Thyroid gland (tissue), 4 donors: ENCODE measurements around the gene MARK3. TPM values are rescaled to one million over a fixed set of nuclear protein-coding genes. Genes with fewer than 3 reads are reported as not detected.

Source experiments
- DNase-seq, 2 donors: peaks; one replicate each; pipeline ENCODE4 v3.0.0-alpha.2; 2019
- H3K27ac ChIP-seq, 3 donors: fragments of 200-600 bp; sonication (generic); 1 replicate in 2 of 3; 2 replicates in 1 of 3; pipeline ENCODE4 v1.5.1; 2016 to 2019; ENCODE audit warnings: mild to moderate bottlenecking in 1 of 3, moderate library complexity in 1 of 3
- H3K27me3 ChIP-seq: fragments of 200-600 bp; sonication (generic); one replicate; pipeline ENCODE4 v1.5.1; 2019
- H3K36me3 ChIP-seq, 2 donors: fragments of 200-600 bp; sonication (generic); one replicate each; pipeline ENCODE4 v1.5.1; 2016 to 2019
- H3K4me1 ChIP-seq, 2 donors: fragments of 200-600 bp; sonication (generic); one replicate each; pipeline ENCODE4 v1.5.1; 2017 to 2019
- H3K4me3 ChIP-seq, 3 donors: fragments of 200-600 bp; sonication (generic); replicated peaks in 1 of 3; 1 replicate in 2 of 3; 2 replicates in 1 of 3; pipeline ENCODE4 v1.5.1; 2016; ENCODE audit warnings: mild to moderate bottlenecking in 1 of 3
- H3K9me3 ChIP-seq: fragments of 200-600 bp; sonication (generic); one replicate; pipeline ENCODE4 v1.5.1; 2017
- POLR2A ChIP-seq, 2 donors: fragments of 450-650 bp; IDR thresholded peaks; one replicate each; pipeline ENCODE4 v1.6.1; 2017; ENCODE audit warnings: antibody characterized with exemption in 2 of 2, mild to moderate bottlenecking in 2 of 2, moderate library complexity in 1 of 2
- WGBS, 2 donors: methylation state at CpG; one replicate each; pipeline ENCODE4 v1.1.5; 2017; 5-methylcytosine and 5-hydroxymethylcytosine counted together
- intact Hi-C: fragments of 100-400 bp; cut with DNase I; formaldehyde crosslinking; loops from one replicate; pipeline ENCODE4 v1.15.1; 2023
- total RNA-seq, 4 donors: library from RNA; depleted of rRNA; stranded (reverse); fragments of >200 nt; gene quantifications; one replicate each; pipeline ENCODE4 v1.2.3, GENCODE V29; 2016
- TF ChIP-seq, protein P1 (sequence below), 6 experiments: fragments of 200-600 bp in 3 of 6; fragments of 450-650 bp in 3 of 6; sonication (generic) in 3 of 6; IDR thresholded peaks; one replicate each; pipeline ENCODE4 v1.5.1; 2016 to 2019; ENCODE audit warnings: antibody characterized with exemption in 6 of 6, mild to moderate bottlenecking in 2 of 6, inconsistent platforms in 1 of 6, moderate library complexity in 1 of 6

Gene MARK3
- total RNA-seq, 4 donors from 2014 or later, result 105 to 164 (median 114) TPM

DNA sequence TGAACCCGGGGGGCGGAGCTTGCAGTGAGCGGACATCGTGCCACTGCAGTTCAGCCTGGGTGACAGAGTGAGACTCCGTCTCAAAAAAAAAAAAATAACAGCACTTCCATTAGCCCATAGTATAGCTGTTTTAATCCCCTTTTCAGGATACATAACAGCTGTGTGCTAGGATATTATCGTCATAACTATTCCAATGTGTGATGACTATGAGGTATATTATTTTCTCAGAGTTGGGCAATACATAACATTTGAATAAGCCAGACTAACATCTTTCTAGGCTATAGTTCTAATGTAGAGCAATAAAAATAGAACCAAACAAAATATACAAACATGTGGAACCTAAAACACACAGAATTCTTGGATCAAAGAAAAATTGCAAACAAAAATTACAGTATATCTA lies 57.1 kb downstream of the MARK3 start:
- Histone ChIP-seq H3K27me3 (no peaks in the 10 kb centered on the region), H3K4me1 (peaks cover 32 to 37% of the 10 kb centered on the region in 2 donors), H3K9me3 (no peaks in the 10 kb centered on the region), H3K4me3 (no peak overlapping the region), H3K27ac (peak overlapping the region in 2 of 3 donors; percentile 8 to 14), H3K36me3 (no peaks in the 10 kb centered on the region)
- TF ChIP-seq, protein P1, sequence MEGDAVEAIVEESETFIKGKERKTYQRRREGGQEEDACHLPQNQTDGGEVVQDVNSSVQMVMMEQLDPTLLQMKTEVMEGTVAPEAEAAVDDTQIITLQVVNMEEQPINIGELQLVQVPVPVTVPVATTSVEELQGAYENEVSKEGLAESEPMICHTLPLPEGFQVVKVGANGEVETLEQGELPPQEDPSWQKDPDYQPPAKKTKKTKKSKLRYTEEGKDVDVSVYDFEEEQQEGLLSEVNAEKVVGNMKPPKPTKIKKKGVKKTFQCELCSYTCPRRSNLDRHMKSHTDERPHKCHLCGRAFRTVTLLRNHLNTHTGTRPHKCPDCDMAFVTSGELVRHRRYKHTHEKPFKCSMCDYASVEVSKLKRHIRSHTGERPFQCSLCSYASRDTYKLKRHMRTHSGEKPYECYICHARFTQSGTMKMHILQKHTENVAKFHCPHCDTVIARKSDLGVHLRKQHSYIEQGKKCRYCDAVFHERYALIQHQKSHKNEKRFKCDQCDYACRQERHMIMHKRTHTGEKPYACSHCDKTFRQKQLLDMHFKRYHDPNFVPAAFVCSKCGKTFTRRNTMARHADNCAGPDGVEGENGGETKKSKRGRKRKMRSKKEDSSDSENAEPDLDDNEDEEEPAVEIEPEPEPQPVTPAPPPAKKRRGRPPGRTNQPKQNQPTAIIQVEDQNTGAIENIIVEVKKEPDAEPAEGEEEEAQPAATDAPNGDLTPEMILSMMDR (IDR thresholded peaks at IDR 0.05), result no peak
- TF ChIP-seq POLR2A (IDR thresholded peaks at IDR 0.05), result no peak
- no peak for DNase-seq
- intact Hi-C loops, result loop anchor here (10.0 kb wide), 1 partner anchor 57 kb away; the partner anchor contains the start of gene MARK3
- WGBS, 2 donors, result 94 to 95% methylated on average over 6 of the region's 6 CpGs

DNA sequence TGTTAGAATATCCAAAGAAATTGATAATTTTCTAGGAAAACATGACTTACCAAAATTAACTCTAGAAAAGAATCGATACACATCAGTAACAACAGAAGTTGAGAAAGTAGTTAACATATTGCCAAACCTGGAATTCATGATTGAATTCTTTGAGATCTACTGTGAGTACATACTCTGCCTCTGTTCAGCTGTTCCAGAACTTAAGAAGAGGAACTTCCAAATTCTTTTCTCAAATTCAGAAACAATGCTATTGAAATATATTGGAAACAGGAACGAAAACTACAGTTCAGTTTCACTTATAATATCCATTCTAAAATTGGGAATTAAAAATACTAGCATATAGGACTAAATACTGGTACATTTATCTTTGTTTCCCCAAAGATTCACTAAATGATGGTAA lies 57.9 kb downstream of the MARK3 start:
- TF ChIP-seq POLR2A (IDR thresholded peaks at IDR 0.05), result no peak
- TF ChIP-seq, protein P1 (IDR thresholded peaks at IDR 0.05), result no peak
- DNase-seq, result no peak
- peak overlapping the region in 2 of 3 donors; percentile 8 to 14 for H3K27ac ChIP-seq
- peaks cover 40 to 45% of the 10 kb centered on the region in 2 donors for H3K4me1 ChIP-seq
- no peak overlapping the region for H3K4me3 ChIP-seq
- 87 to 88% methylated on average over 2 of the region's 2 CpGs for WGBS, 2 donors
- intact Hi-C loops, result loop anchor here (10.0 kb wide), 1 partner anchor 58 kb away; the partner anchor contains the start of gene MARK3
- H3K27me3 ChIP-seq, result no peaks in the 10 kb centered on the region
- H3K9me3 ChIP-seq, result no peaks in the 10 kb centered on the region
- no peaks in the 10 kb centered on the region for H3K36me3 ChIP-seq

DNA sequence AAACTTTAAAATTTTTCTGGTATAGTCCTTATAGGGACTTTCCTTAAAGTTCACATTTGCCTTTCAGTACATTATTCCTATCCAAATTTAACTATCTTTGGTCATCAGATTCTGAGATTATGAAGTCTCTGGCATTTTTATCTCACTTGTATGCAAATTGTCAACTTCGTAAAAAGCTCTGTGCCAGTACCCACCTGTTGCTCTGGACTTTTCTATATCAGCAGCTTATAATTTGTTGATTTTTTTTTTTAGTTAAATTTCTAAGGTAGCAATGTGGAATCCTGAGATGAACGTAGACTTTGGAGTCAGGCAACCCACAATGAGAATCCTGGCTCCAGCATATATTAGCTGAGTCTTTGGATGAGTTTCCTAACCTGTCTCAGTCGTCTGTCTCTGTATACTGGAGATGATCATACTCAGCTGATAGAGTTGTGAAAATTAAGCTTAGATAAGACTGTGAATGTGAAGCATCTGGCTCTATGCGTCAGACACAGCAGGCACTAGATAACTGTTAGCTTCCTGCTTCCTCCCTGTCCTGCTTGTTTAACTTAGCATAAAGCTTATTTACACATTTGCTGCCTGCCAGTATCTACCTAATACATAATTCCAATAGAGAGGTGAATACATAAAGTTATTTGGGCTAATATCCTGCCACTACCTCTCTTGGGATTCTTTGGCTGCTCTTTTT lies 59.8 kb downstream of the MARK3 start:
- intact Hi-C loops, result loop anchor here (10.0 kb wide), 1 partner anchor 60 kb away; the partner anchor contains the start of gene MARK3
- Histone ChIP-seq H3K9me3 (no peaks in the 10 kb centered on the region), H3K36me3 (no peaks in the 10 kb centered on the region), H3K4me3 (no peak overlapping the region), H3K27ac (peak overlapping the region; percentile 79 to 92 (median 84)), H3K4me1 (peaks cover 47 to 58% of the 10 kb centered on the region in 2 donors), H3K27me3 (no peaks in the 10 kb centered on the region)
- no peak for DNase-seq
- WGBS, 2 donors, result 82 to 85% methylated on average over 4 of the region's 4 CpGs
- TF ChIP-seq POLR2A (IDR thresholded peaks at IDR 0.05), result no peak
- TF ChIP-seq, protein P1 (IDR thresholded peaks at IDR 0.05), result no peak

DNA sequence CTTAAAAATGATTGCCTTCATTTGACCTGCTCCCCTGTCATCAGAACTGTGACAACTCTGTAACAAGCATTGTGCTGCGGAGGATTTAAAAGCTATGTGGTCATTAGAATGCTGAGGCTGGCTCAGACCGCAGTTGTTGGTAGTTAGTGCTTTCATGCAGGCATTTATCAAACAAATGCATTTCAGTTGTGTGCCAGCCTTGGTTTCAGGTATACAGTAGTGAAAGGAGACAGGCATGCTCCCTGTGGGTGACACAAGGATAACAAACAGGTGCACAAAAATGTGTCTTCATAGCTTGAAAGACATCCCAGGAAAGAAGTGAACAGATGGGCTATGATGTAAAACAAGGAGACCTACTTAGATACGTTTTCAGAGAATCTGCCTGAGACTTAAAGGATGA lies 60.6 kb downstream of the MARK3 start:
- intact Hi-C loops, result loop anchor here (10.0 kb wide), 1 partner anchor 61 kb away; the partner anchor contains the start of gene MARK3
- Histone ChIP-seq H3K4me3 (no peak overlapping the region), H3K9me3 (no peaks in the 10 kb centered on the region), H3K27ac (peak overlapping the region; percentile 79 to 92 (median 84)), H3K27me3 (no peaks in the 10 kb centered on the region), H3K4me1 (peaks cover 47 to 65% of the 10 kb centered on the region in 2 donors), H3K36me3 (no peaks in the 10 kb centered on the region)
- no peak for TF ChIP-seq POLR2A (IDR thresholded peaks at IDR 0.05)
- TF ChIP-seq, protein P1 (IDR thresholded peaks at IDR 0.05), result no peak
- 75 to 77% methylated on average over 3 of the region's 3 CpGs for WGBS, 2 donors
- no peak for DNase-seq

DNA sequence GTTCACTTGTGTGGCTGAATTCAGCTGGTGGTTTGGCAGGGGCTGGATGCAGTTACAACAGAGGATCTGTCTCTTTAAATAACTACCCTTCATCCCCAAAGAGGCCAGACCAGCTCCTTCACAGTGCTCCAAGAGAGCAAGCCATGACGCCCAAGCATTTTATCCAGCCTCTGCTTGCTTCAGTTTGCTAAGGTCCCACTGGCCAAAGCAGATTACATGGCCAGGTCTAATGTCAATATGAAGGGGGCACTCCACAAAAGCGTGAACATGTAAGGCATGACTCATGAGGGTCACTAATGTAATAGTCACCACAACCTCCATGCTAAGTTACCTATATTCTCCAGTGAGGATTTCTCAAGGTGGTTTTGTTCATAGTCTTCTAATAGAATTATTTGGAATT lies 62.9 kb downstream of the MARK3 start:
- H3K27ac ChIP-seq, result peak overlapping the region; percentile 79 to 92 (median 84)
- TF ChIP-seq, protein P1 (IDR thresholded peaks at IDR 0.05), result no peak
- no peak for TF ChIP-seq POLR2A (IDR thresholded peaks at IDR 0.05)

More for the DNA sequence above, 62.9 kb downstream of the MARK3 start:
- intact Hi-C loops, result loop anchor here (10.0 kb wide), 1 partner anchor 63 kb away; the partner anchor contains the start of gene MARK3
- DNase-seq, result no peak
- H3K9me3 ChIP-seq, result no peaks in the 10 kb centered on the region
- H3K36me3 ChIP-seq, result no peaks in the 10 kb centered on the region
- H3K4me3 ChIP-seq, result no peak overlapping the region
- peaks cover 52 to 61% of the 10 kb centered on the region in 2 donors for H3K4me1 ChIP-seq
- H3K27me3 ChIP-seq, result no peaks in the 10 kb centered on the region
- 34 to 52% methylated on average over 2 of the region's 2 CpGs for WGBS, 2 donors
